Amniotic stem cell (primary cell): ENCODE results near the gene CYP19A1.

Experiments used
- DNase-seq: peaks from one replicate; lab custom pipeline; 2025; lab: John Stamatoyannopoulos, UW

The CYP19A1 gene

GRCh38 chr15:51338496-51338895, at the start of gene CYP19A1:
Gene CYP19A1, minus strand, starts transcription at chr15:51338596. Its CDS starts 95,684 bp downstream, at chr15:51242912.
- DNase-seq, result no peak

GRCh38 chr15:51387699-51388041, 49.3 kb upstream of the CYP19A1 start:
- DNase-seq, result no peak

GRCh38 chr15:51386960-51387698, 48.7 kb upstream of the CYP19A1 start:
- DNase-seq, result no peak

- DNase-seq, result no peak
Measured at GRCh38 chr15:51386486-51386885, 48.1 kb upstream of the CYP19A1 start.

- DNase-seq, result no peak
Measured at GRCh38 chr15:51386029-51386428, 47.6 kb upstream of the CYP19A1 start.

GRCh38 chr15:51382787-51383186, 44.4 kb upstream of the CYP19A1 start:
- peak; percentile 42 for DNase-seq

GRCh38 chr15:51380999-51381806, 42.8 kb upstream of the CYP19A1 start:
- peak; percentile 70 for DNase-seq

- no peak for DNase-seq
Measured at GRCh38 chr15:51379390-51379789, 41.0 kb upstream of the CYP19A1 start.

GRCh38 chr15:51378406-51378805, 40.0 kb upstream of the CYP19A1 start:
- no peak for DNase-seq

GRCh38 chr15:51377038-51377786, 38.8 kb upstream of the CYP19A1 start:
- no peak for DNase-seq

- no peak for DNase-seq
Measured at GRCh38 chr15:51375966-51376640, 37.7 kb upstream of the CYP19A1 start.

GRCh38 chr15:51374131-51374530, 35.7 kb upstream of the CYP19A1 start:
- no peak for DNase-seq

- no peak for DNase-seq
Measured at GRCh38 chr15:51371266-51371665, 32.9 kb upstream of the CYP19A1 start.

- DNase-seq, result no peak
Measured at GRCh38 chr15:51369451-51369761, 31.0 kb upstream of the CYP19A1 start.

- peak; percentile 21 for DNase-seq
Measured at GRCh38 chr15:51368751-51369450, 30.5 kb upstream of the CYP19A1 start.

GRCh38 chr15:51368307-51368706, 29.9 kb upstream of the CYP19A1 start:
- DNase-seq, result no peak

GRCh38 chr15:51367322-51367976, 29.1 kb upstream of the CYP19A1 start:
- DNase-seq, result no peak

GRCh38 chr15:51366920-51367319, 28.5 kb upstream of the CYP19A1 start:
- DNase-seq, result no peak

- no peak for DNase-seq
Measured at GRCh38 chr15:51366071-51366470, 27.7 kb upstream of the CYP19A1 start.

GRCh38 chr15:51365417-51365816, 27.0 kb upstream of the CYP19A1 start:
- no peak for DNase-seq

- DNase-seq, result no peak
Measured at GRCh38 chr15:51363383-51363782, 25.0 kb upstream of the CYP19A1 start.
